Stimulated activated CD8-positive, alpha-beta memory T cell treated with anti-CD3 and anti-CD28 coated beads, Interleukin-15, amount 100 ng/mL, for 48 hours (primary cell): ENCODE results near the gene GPC3.
"Not testable (repeated sequence)": the region's sequence is repeated elsewhere in the genome, so short reads cannot be mapped to it uniquely, and the experiment has no call there.

Source experiments
- DNase-seq, 2 donors: peaks; one replicate each; pipeline ENCODE4 v3.0.0-alpha.2; 2020; ENCODE audit warnings: low read depth in 2 of 2

Gene GPC3

DNA sequence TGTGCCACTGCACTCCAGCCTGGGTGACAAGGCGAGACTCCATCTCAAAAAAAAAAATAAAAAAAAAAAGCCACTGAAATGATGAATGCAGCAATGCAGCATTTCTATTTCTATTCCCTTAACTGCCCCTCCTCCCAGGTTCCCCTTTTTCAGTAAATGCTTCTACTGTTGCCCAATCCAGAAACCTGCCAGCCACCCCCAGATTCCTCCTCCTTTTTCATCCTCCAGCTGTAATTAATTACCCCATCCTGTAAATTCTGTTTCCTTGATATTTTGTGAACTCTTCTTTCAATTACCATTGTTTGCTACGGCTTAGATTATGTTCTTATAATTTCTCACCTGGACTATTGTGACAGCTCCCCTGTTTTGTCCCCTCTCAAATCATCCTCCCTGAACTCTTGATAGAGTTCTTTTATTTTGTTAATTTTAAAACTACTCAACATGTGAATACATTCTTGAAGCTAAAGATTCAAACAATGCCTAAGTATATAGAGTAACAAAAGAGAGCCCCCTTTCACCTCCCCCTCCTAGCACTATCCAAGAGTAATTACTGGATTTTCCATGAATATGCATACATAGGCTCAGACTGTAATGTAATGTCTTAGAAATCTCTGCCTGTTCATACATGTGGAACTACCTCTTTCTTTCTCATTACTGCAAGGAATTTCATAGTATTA, 429.5 kb downstream of the GPC3 start:
- no peak for DNase-seq

DNA sequence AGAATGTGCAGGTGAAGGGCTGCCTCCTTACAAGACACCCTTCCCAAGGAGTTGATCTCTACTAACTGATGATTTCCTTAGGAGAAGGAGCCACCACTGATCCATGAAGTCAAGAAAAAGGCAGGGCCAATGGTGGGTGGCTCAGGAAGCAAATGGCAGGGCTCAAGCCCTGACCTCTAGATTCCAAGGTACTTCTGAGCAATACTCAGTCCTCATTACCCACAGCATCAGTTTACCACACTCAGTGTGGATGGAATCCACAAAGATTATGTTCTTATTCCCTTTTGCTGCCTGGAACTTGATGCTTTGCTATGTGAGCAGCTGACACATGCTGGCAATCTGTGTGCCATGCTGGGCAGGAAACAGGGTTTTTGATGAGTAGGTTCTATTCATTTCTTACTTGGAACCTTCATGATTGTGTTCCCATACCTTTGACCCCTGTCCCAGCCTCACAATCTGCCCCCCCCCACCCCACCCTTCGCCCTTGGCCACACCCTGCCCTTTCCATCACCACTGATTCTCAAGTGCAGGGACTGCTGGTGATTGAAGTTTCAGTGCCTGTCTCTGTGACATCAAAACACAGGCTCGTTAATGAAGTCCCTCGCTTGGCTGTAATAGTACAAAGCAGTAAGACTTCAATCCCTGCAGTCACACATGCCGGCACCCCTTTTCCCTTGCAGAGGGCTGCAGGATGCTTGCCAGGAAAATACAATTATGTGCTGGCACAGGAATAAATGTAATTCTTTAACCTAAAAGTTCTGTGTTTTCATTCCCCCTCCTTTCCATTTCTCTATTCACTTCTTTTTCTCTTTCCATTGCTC, 434.5 kb downstream of the GPC3 start:
- DNase-seq: no peak

DNA sequence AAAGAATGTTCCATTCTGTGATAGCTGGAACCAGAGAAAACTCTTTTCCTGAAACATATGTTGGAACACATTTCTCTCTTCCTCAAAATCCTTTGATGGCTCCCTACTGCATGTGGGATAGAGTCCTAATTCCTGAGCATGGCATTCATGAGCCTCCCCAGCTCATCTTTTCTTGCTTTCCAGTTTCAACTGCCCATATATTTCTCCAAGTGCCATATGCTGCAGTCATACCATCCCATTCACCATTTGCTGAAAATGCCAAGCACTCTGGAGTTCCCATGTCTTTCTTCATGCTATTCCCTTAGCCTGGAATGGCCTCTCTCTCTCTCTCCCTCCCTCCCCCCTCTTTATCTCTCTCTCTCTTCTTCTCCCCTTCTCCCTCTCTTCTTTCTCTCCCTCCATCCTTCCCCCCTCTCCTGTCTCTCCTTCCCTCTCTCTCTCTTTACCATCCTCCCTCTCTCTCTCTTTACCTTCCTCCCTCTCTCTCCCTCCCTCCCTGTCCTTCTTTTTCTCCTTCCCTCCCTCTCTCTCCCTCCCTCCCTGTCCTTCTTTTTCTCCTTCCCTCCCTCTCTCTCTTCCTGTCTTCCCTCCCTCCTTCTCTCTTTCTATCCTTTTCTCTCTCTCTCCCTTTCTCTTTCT, 436.0 kb downstream of the GPC3 start:
- no peak for DNase-seq

DNA sequence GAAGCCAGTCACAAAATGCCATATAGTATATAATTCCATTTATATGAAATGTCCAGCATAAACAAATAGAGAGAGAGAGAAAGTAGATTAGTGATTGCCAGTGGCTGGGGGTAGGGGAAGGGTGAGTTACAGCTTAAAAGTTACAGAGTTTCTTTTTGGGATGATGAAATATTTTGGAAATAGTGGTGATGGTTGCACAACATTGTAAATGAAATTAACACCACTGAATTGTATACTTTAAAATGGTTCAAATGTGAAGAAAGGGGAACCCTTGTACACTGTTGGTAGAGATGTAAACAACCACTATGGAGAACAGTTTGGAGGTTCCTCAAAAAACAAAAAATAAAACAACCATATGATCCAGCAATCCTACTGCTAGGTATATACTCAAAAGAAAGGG, 439.0 kb downstream of the GPC3 start:
- DNase-seq: no peak

DNA sequence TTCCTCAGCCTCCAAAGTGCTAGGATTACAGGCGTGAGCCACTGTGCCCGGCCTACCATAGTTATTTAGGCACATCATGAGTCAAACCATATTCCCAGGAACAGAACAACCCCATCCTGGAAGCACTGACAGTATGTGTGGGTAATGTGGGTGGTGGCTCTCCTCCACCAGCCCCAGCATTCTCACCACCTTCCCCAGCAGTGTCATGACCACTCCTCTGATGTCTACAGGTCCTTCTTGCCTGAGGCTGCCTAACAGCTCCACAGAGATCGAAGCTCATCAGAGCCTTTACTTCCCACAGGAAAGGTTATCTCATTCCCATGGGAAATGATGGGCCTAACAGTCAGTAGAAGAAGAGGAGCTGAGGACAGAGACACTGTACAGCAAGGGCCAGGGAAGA, 440.6 kb downstream of the GPC3 start:
- DNase-seq: no peak

DNA sequence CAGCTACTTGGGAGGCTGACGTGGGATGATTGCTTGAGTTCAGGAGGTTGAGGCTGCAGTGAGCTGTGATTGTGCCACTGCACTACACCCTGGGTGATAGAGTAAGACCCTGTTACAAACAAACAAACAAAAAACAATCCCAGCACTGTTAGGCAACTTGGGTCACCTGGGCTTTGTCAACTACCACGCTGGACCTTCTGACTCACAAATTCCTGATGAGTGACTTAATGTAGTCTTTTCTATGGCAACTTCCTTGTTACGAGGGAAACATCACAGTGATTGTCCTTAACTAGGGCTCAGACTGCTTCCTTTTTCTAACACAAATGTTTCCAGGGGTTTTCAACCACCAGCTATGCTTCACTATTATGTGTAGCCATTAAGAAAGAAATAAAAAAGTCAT, 441.3 kb downstream of the GPC3 start:
- DNase-seq: no peak

DNA sequence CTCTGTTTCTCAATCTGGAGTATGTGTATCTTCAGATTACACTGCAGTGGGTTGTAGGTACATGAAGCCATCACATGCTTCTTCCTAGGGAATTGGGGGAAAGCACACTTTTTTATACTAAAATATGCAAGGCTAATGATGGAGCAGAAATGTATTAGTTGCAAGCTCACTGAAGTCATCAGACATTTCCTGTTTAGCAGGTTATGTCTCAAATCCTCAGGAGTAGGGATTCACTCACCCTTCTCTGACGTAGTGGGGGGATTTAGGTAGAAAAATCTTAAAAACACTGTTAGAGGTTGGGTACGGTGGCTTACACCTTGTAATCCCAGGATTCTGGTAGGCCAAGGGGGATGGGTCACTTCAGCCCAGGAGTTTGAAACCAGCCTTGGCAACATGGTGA, 441.7 kb downstream of the GPC3 start:
- no peak for DNase-seq

DNA sequence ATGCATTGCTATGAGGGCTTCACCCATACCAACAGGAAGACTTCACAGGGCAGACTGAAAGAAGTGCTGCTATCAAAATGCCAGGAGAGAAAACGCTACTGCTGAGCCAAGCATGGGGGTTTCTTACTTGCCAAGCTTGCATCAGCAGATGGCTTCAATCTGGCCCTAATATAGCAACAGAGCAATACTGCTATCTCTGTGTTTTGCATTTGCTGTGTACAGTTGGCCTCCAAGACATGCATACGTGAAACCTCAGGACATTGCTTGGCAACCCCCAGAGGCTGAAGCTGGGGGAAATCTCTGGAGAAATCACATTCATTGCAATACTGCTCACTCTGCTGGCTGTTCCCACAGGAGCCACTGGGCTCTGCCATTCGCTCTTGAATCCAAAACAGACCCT, 442.9 kb downstream of the GPC3 start:
- DNase-seq: no peak

DNA sequence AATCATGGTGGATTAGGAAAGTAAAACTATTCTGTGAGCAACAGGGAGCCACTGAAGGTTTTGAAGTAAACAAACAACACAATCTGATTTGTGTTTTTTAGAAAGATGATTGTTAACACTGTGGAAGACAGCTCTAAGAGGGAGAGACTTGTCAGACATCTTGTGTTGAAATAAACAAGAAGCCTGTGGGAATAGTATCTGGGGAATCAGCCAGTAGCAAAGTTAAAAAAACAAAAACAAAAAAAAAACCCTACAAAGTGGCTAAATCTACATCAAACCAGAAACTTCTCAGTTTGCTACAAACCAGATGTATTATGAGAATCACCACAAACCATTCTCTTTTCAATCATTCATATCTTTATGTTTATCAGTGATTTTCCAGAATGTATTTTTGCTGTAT, 444.4 kb downstream of the GPC3 start:
- DNase-seq: no peak

DNA sequence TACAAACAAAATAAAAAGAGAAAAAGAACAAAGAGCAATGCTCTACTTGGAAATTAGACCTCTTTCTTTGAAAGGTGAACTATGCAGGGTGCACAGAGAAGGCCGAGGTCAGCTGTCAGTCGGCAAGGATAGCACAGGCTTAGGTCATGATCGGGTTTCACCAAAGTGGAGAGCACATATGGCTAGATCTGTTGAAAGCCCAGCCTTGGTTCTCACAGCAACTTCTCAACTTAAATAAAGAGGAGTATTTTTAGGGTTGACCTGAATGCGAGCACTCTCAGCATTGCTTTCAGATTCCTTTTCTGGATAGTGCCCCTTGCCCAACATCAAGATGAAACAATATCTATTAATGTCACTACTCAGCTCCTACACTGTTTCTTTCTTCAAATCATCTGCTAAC, 447.2 kb downstream of the GPC3 start:
- no peak for DNase-seq

DNA sequence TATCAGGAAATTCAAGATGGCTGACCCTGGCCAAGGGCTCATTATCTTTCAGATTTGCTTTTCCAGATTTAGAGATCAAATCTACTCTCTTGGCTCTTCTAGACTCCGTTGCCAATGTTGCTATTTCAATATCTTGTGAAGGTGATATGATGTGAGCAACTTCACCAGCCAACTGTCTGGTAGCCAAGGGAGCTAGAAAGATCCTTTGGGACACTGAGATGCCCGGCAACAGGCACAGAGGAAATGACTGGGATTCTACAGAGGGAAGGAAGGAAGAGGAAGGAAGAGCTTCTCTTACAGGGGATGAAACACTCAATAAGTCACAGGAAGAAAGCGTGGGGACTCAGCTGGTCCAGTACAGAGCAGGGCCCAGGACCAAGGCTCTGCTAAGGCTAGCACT, 448.3 kb downstream of the GPC3 start:
- no peak for DNase-seq

DNA sequence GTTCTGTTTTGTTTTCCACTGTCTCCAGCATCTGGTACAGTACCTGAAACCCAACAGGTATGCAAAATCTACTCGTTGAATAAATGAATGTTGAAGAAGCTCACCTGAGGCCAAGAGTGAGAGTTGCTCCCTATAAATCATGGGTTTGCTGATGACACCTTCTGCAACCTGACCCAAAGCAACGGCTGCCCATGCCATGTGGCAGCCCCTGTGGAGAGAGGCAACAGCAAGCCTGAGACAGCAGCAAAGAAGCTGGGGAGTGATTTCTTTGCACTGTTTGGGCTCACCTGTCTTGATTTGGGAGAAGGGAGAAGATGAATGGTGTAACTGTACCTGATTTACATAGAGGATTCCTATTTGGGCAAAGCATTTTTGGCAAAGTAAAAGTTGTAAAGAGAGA, 450.3 kb downstream of the GPC3 start:
- DNase-seq: no peak

DNA sequence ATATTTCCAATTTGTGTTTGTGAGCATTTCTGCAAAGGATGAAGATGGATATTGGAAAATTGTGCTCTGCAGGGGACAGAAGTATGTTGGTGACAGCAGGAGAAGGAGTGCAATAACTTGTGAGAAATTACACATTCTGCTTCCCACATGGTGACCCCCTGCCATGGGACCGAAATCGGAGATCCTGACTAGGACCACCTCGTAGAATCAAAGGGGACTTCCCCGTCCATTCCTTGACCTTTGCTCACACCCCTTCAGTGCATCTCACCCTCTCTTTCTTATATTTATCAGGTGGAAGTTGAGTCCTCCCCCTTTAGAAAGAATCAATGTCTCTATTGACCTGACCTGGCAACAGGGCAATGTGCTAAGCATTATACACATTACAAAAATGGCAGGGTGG, 451.2 kb downstream of the GPC3 start:
- DNase-seq: no peak

DNA sequence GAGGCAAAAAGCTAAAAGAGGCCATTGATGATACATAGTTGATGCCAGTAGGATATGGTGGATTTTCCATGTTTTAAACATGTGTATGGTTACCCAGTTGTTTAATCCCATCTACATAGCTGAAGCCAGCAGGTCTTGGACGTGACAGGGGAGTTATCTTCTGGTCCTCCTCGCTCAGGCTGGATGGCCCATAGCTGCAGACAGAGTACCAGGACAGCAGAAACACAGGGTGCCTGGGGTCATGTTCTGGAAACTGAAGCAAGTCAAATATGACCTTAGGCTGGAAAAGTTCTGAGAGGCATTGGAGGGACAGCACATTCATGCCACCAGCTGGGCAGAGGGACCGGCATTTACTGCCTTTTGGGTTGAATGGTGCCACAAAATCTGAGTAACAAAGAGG, 452.1 kb downstream of the GPC3 start:
- no peak for DNase-seq

DNA sequence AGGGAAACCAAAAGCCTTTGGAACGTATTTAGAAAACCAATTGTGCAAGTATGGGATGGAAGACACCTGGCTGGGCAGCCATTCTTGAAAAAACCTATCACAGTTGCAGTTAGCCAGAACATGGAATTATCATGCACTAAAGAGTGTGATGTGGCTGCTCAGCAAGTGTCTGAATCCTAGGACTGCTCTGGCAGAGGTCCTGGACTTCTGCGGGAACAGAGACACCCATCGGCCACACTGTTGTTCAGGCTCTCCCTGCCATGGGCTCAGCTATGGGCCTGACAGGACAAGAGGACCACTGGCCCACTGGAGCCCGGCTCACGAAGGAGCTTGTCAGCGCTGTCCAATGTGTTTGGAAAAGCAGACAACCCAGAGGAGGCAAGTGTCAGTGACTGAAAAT, 454.4 kb downstream of the GPC3 start:
- DNase-seq: no peak

DNA sequence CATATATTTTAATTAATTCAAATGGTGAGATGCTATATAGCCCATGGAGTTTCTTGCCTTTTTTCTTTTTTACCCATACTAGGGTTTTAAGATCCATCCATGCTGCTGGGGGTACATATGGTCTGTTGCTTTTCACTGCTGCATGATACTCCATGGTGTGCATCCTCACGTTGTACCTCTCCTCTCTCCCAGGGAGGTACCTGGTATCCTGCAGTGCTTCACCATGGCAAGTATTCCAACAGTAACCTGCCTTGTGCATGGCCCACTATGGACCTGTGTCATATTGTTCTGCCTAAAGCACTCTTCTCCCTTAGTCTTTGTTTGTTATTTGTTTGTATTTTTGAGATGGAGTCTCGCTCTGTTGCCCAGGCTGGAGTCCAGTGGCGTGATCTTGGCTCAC, 455.8 kb downstream of the GPC3 start:
- DNase-seq: no peak

DNA sequence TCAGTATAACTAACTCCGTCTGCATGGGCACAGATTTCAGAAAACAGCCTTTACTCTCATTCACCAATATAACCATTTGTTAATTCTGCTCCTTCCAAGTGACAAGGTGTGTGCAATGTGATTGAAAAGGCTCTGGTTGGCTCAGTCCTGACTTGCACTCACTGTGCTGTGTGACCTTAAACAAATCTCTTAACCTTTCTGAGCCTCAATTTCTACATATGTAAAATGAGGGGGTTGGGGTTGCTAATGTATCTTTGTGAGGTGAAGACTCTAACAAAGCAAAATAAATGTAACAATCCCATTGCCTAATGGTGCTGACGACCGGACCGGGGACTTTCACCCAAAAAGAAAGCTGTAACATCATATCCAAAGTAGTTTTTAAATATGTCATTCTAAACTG, 457.6 kb downstream of the GPC3 start:
- DNase-seq: no peak

DNA sequence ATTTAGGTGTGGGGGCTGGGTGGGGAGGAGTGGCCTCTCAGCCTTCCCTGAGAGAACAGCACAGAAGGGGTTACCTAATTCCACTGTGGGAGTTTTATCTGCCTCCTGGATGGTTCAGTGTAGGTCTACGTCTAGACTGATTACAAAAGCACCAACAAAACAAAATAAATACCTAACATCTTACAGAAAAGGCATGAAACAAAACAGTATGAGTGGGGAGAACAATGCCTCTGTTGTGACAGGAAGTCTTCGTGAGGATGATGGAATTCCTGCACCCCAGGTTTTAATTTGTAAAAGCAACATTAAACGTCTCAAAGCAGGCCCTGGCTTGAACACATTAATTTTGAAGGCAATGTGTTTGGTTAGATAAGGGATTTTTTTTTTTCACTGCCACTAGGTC, 458.0 kb downstream of the GPC3 start:
- no peak for DNase-seq

DNA sequence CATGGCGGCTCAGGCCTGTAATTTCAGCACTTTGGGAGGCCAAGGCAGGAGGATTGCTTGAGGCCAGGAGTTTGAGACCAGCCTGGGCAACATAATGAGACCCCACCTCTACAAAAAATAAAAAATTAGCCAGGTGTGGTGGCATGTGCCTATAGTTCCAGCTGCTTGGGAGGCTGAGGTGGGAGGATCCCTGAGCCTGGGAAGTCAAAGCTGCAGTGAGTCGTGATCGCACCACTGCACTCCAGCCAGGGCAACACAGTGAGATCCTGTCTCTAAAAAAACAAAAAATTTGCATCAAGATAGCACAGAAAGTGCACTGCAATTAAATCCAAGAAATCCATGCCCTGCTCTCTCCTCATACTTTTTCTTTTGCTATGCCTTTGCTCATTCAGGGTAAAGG, 458.6 kb downstream of the GPC3 start:
- not testable (repeated sequence) for DNase-seq

DNA sequence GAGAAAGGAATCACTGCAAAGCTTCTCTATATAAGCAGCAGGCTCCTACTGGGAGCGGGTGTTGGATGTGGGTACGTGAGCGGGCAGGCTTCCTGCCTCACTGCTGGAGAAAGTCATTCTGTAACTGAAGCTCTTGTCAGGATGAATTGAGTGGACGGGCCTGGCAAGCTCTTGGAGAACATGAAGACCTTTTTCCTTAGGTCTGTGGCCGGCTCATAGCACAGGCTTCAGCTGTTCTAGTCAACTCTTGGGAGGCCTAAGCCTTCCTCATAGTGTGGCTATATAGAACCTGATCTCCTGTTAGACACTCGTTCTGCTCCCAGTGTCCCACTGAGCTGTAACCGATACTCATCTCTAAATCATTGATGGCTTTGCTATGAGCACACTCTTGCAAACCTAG, 461.9 kb downstream of the GPC3 start:
- no peak for DNase-seq

DNA sequence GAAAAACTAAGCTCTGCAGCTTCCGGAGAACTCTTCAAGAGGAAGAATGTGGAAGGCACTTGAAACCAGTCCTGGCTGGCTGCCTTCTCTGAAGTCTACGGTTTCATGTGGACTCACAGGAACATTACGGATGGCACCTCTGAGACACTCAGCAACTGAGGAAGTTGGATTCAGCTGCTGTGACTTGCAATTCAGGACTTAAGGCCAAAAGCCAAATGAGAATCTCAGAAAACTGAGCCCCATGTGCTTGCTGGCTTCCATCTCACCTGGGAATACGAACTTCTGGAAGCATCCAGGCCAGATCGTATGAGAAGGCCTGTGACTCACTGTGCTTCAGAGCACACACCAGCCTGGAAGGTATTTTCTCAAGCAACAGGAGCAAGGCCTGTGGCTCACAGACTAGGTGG, 462.3 kb downstream of the GPC3 start:
- no peak for DNase-seq

DNA sequence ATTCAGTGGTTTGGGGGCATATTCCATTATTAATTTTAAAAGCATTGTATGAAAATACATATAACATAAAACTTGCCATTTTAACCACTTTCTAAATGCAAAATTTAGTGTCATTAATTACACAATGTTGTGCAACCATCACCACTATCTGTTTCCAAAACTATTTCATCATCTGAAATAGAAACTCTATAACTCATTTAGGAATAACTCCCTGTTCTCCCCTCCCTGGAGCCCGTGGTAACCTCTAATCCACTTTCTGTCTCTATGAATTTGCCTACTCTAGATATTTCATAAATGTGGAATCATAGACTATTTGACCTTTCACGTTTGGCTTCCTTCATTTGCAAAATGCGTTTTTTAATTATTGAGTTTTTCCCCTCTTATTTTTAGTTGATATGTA, 468.7 kb downstream of the GPC3 start:
- no peak for DNase-seq

DNA sequence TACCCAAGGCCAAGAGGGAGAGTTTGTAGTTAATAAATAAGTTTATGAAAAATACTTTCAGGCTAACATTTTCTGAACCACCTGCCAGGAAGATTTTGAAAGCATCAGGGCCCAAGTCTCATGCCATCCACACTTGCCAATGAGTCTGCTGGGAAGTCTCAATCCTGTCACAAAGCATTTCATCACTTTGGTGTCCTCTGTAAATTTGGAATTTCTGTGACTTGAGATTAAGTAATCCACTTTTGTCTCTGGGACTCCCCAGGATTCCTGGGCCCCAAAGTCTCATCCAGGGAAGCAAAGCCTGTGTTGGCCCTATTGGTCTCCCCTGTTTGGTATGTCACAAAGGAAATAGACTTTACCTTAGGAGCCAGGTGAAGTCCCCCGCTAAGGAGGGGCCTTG, 470.9 kb downstream of the GPC3 start:
- no peak for DNase-seq
